HEK293 (cell line): ENCODE data around the gene KRTAP5-5.

Experiments
- BCL6B ChIP-seq: fragments of 450-650 bp; formaldehyde crosslinking; IDR thresholded peaks from 2 replicates; pipeline ENCODE4 v1.5.1; 2017; ENCODE audit warnings: missing biosample characterization, missing genetic modification characterization
- REST ChIP-seq: fragments of 450-650 bp; formaldehyde crosslinking; IDR thresholded peaks from 2 replicates; pipeline ENCODE4 v1.5.1; 2016; ENCODE audit warnings: missing biosample characterization, missing genetic modification characterization

- TF ChIP-seq REST (tag by site-specific recombination) (no peak), BCL6B (tag by site-specific recombination) (no peak)
Observed at GRCh38 chr11:1637628-1638027, 8.1 kb downstream of the KRTAP5-5 start.
